DOHH2 (cell line): Measurements from ENCODE around the gene SYCE1.

Experiments used
- H3F3A ChIP-seq: fragments of 200-600 bp; sonication (generic), shearing (Covaris generic); 2 replicates; pipeline ENCODE4 v1.6.0; 2016; ENCODE audit warnings: antibody characterized with exemption, mild to moderate bottlenecking; ENCODE audit not compliant: control insufficient read depth, insufficient read depth
- H3K27ac ChIP-seq: fragments of 200-600 bp; sonication (generic); 2 replicates; pipeline ENCODE4 v1.5.1; 2014; ENCODE audit warnings: low read depth, mild to moderate bottlenecking, low read length, moderate library complexity
- H3K27me3 ChIP-seq: fragments of 200-600 bp; sonication (generic); 2 replicates; pipeline ENCODE4 v1.6.1; 2014; ENCODE audit warnings: mild to moderate bottlenecking, low read length, mixed read lengths; ENCODE audit not compliant: control insufficient read depth
- H3K36me3 ChIP-seq: fragments of 200-600 bp; sonication (generic); 2 replicates; pipeline ENCODE4 v1.6.1; 2014; ENCODE audit warnings: mild to moderate bottlenecking, low read length, moderate library complexity, mixed read lengths; ENCODE audit not compliant: control insufficient read depth
- H3K4me1 ChIP-seq: fragments of 200-600 bp; sonication (generic); 2 replicates; pipeline ENCODE4 v1.6.1; 2014; ENCODE audit warnings: mild to moderate bottlenecking, low read length, mixed read lengths; ENCODE audit not compliant: control insufficient read depth
- H3K4me2 ChIP-seq: fragments of 200-600 bp; sonication (generic); 2 replicates; pipeline ENCODE4 v1.6.0; 2014; ENCODE audit warnings: mild to moderate bottlenecking, low read length, moderate library complexity
- H3K4me3 ChIP-seq: fragments of 200-600 bp; sonication (generic); 2 replicates; pipeline ENCODE4 v1.5.1; 2014; ENCODE audit warnings: mild to moderate bottlenecking, low read length, mixed read lengths
- H3K79me2 ChIP-seq: fragments of 200-600 bp; sonication (generic); 2 replicates; pipeline ENCODE4 v1.6.1; 2014; ENCODE audit warnings: mild to moderate bottlenecking, low read length, mixed read lengths; ENCODE audit not compliant: control insufficient read depth
- H3K9me2 ChIP-seq: fragments of 200-600 bp; sonication (generic); replicated peaks from 2 replicates; pipeline ENCODE4 v1.6.1; 2014; ENCODE audit warnings: mild to moderate bottlenecking, low read length, mixed read lengths; ENCODE audit not compliant: control insufficient read depth
- H3K9me3 ChIP-seq: fragments of 200-600 bp; sonication (generic); 2 replicates; pipeline ENCODE4 v1.6.1; 2014; ENCODE audit warnings: antibody characterized with exemption, low read length, mixed read lengths; ENCODE audit not compliant: control insufficient read depth, insufficient read depth
- H4K20me1 ChIP-seq: fragments of 200-600 bp; sonication (generic); 2 replicates; pipeline ENCODE4 v1.6.0; 2014; ENCODE audit warnings: low read depth, mild to moderate bottlenecking, antibody characterized with exemption, low read length, moderate library complexity; ENCODE audit not compliant: control insufficient read depth, insufficient read depth
- EZH2phosphoT487 ChIP-seq: fragments of 200-600 bp; sonication (generic); IDR thresholded peaks from 2 replicates; pipeline ENCODE4 v1.6.1; 2017; ENCODE audit warnings: borderline replicate concordance, mild to moderate bottlenecking, antibody characterized with exemption, low read length, moderate library complexity, mixed read lengths
- TF ChIP-seq, protein P1 (sequence below): fragments of 200-600 bp; sonication (generic); IDR thresholded peaks from one replicate; pipeline ENCODE4 v1.5.1; 2014; ENCODE audit warnings: antibody characterized with exemption, mild to moderate bottlenecking, low read depth, low read length; ENCODE audit not compliant: poor library complexity, severe bottlenecking

SYCE1 gene

DNA sequence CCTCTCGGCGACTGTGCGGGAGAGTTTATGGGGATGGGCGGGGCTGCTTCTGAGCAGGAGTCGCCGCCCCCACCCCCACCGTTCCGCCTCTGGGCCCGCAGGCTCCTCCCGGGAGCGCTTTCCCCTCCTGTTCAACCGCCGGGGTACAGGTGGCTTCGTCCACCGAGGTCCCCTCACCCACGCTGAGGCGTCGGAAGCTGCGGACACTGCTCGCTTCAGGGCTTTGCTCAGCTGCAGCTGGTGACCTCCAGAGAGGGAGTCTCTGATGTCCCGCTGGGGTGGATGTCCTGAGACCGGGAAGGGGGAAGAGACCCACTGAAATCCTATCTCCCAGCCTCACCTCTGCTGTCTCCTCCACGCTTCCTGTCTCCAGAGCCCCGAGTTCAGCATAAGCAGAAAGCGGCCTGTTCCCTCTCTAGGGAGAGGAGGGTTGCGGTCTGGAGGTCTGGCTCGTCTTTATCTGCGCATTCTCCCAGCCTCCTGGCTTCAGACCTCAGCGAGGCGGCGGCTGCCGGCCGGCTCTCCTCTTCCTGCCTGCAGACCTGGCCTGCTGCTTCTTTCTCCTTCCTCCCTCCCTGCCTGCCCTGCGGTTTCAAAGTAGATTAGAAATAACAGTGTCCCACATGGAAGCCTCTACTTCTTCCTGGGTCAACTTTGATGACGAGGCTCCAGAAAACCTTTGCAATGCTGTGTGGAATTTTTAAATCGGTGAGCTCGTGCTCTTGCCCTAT is 36.4 kb downstream of the SYCE1 start:
- H3K27me3 ChIP-seq, result no peaks in the 10 kb centered on the region
- no peak overlapping the region for H3K27ac ChIP-seq
- no peaks in the 10 kb centered on the region for H3K4me1 ChIP-seq
- H3K9me2 ChIP-seq, result no peaks in the 10 kb centered on the region
- H4K20me1 ChIP-seq, result no peaks in the 10 kb centered on the region
- no peak overlapping the region for H3K4me2 ChIP-seq
- H3K4me3 ChIP-seq, result no peak overlapping the region
- no peaks in the 10 kb centered on the region for H3K9me3 ChIP-seq
- no peaks in the 10 kb centered on the region for H3K36me3 ChIP-seq
- TF ChIP-seq, protein P1, sequence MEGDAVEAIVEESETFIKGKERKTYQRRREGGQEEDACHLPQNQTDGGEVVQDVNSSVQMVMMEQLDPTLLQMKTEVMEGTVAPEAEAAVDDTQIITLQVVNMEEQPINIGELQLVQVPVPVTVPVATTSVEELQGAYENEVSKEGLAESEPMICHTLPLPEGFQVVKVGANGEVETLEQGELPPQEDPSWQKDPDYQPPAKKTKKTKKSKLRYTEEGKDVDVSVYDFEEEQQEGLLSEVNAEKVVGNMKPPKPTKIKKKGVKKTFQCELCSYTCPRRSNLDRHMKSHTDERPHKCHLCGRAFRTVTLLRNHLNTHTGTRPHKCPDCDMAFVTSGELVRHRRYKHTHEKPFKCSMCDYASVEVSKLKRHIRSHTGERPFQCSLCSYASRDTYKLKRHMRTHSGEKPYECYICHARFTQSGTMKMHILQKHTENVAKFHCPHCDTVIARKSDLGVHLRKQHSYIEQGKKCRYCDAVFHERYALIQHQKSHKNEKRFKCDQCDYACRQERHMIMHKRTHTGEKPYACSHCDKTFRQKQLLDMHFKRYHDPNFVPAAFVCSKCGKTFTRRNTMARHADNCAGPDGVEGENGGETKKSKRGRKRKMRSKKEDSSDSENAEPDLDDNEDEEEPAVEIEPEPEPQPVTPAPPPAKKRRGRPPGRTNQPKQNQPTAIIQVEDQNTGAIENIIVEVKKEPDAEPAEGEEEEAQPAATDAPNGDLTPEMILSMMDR, result no peak
- TF ChIP-seq EZH2phosphoT487, result no peak
- no peaks in the 10 kb centered on the region for H3F3A ChIP-seq
- H3K79me2 ChIP-seq, result no peaks in the 10 kb centered on the region

DNA sequence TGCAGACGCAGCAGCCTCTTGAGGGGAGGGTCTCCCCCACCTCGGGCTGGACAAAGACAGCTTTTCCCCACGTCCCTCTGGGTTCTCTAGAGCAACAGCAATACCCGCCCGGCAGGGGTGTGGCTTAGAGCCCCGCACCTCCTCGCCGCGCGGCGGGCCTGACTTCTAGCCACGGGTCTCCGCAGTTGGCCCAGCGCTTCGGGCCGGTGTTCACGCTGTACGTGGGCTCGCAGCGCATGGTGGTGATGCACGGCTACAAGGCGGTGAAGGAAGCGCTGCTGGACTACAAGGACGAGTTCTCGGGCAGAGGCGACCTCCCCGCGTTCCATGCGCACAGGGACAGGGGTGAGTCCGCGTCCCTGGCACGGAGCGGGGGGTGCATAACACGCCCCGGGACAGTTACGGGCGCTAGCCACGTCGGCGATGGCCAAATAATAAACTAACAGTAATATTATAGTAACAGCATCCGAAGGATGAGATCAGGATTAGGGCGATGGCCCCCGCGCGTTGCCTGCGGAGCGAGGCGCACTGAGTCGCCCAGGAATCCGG is 37.0 kb downstream of the SYCE1 start:
- Histone ChIP-seq H3K79me2 (no peaks in the 10 kb centered on the region), H3K9me3 (no peaks in the 10 kb centered on the region), H3K36me3 (no peaks in the 10 kb centered on the region), H3K27me3 (no peaks in the 10 kb centered on the region), H3K4me2 (no peak overlapping the region), H3K4me3 (no peak overlapping the region), H3K27ac (no peak overlapping the region), H3K4me1 (no peaks in the 10 kb centered on the region), H4K20me1 (no peaks in the 10 kb centered on the region), H3K9me2 (no peaks in the 10 kb centered on the region), H3F3A (no peaks in the 10 kb centered on the region)
- TF ChIP-seq EZH2phosphoT487, result no peak
- TF ChIP-seq, protein P1, result no peak

DNA sequence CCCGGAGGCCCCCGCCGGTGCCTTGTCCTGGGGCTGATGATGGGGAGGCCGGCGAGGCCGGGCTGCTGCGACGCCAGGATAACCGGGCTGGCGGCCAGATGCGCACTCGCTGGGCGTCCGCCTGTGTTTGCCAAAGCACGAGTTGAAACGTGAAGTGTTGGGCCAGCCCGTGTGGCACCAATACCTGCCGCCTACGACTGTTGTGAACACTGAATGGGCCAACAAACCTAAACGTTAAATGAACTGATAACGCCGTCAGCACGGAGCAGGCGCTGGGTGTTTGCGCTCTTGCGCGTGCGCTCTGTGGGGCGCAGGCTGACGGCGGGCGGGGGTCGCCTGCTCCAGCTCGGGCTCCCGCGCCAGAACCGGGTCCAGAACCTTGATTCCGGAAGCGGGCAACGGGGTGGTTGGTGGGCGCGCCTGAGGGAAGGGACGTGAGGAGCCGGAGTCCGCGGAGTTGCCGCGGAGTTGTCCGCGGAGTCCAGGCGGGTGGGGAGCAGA is 37.6 kb downstream of the SYCE1 start:
- no peak overlapping the region for H3K27ac ChIP-seq
- no peaks in the 10 kb centered on the region for H4K20me1 ChIP-seq
- H3K27me3 ChIP-seq, result no peaks in the 10 kb centered on the region
- H3K4me1 ChIP-seq, result no peaks in the 10 kb centered on the region
- H3F3A ChIP-seq, result no peaks in the 10 kb centered on the region
- no peaks in the 10 kb centered on the region for H3K79me2 ChIP-seq
- H3K9me3 ChIP-seq, result no peaks in the 10 kb centered on the region
- H3K9me2 ChIP-seq, result no peaks in the 10 kb centered on the region
- no peaks in the 10 kb centered on the region for H3K36me3 ChIP-seq
- no peak overlapping the region for H3K4me2 ChIP-seq
- no peak overlapping the region for H3K4me3 ChIP-seq
- TF ChIP-seq, protein P1, result no peak
- TF ChIP-seq EZH2phosphoT487, result no peak
